A549 (cell line): ENCODE results near the gene HASPIN.

ENCODE experiments used
- CEBPB ChIP-seq, 2 experiments: fragments of >200 bp in 1 of 2; sonication (Bioruptor Twin) in 1 of 2; formaldehyde crosslinking in 1 of 2; IDR thresholded peaks; 2 replicates each; pipeline ENCODE4 v1.6.1; 2012 to 2016
- CHD4 ChIP-seq: fragments of 200-600 bp; sonication (generic); IDR thresholded peaks from 2 replicates; pipeline ENCODE4 v1.6.1; 2016; ENCODE audit warnings: antibody characterized with exemption, mild to moderate bottlenecking, borderline replicate concordance
- CTCF ChIP-seq: fragments of >200 bp; sonication (Bioruptor Twin); formaldehyde crosslinking; IDR thresholded peaks from 3 replicates; pipeline ENCODE4 v1.5.1; 2016
- JUN ChIP-seq, 2 experiments: fragments of >200 bp; sonication (Bioruptor Twin); formaldehyde crosslinking; IDR thresholded peaks; 2 replicates in 1 of 2; 3 replicates in 1 of 2; pipeline ENCODE4 v1.6.1; 2016 to 2017
- MAFK ChIP-seq: fragments of 450-650 bp; IDR thresholded peaks from 2 replicates; pipeline ENCODE4 v1.6.1; 2014; ENCODE audit not compliant: partially characterized antibody
- MAX ChIP-seq: IDR thresholded peaks from 2 replicates; pipeline ENCODE4 v1.6.1; 2012
- PBX3 ChIP-seq: IDR thresholded peaks from 2 replicates; pipeline ENCODE4 v1.6.1; 2012
- PHF8 ChIP-seq: fragments of 200-600 bp; sonication (generic); IDR thresholded peaks from 2 replicates; pipeline ENCODE4 v1.6.1; 2016; ENCODE audit warnings: low read depth, mild to moderate bottlenecking, antibody characterized with exemption, moderate library complexity, borderline replicate concordance
- POLR2A ChIP-seq: IDR thresholded peaks from 2 replicates; pipeline ENCODE4 v1.6.1; 2012; ENCODE audit warnings: mild to moderate bottlenecking, low read length
- POLR2AphosphoS2 ChIP-seq: conservative IDR thresholded peaks from 2 replicates; pipeline ENCODE4 v1.6.1; 2012; ENCODE audit warnings: low read length, improper control_type of control experiment, inconsistent platforms
- RAD21 ChIP-seq, 2 experiments: fragments of >200 bp in 1 of 2; sonication (Bioruptor Twin) in 1 of 2; formaldehyde crosslinking in 1 of 2; IDR thresholded peaks in 1 of 2; conservative IDR thresholded peaks in 1 of 2; 2 replicates in 1 of 2; 3 replicates in 1 of 2; pipeline ENCODE4 v1.6.1; 2012 to 2018; ENCODE audit warnings: inconsistent platforms in 1 of 2
- SMC3 ChIP-seq: fragments of >200 bp; sonication (Bioruptor Twin); formaldehyde crosslinking; IDR thresholded peaks from 3 replicates; pipeline ENCODE4 v1.6.1; 2018; ENCODE audit warnings: inconsistent platforms
- TP53 ChIP-seq: fragments of 250-450 bp; sonication (Bioruptor Pico); IDR thresholded peaks from 2 replicates; pipeline ENCODE4 v1.5.0; 2021; ENCODE audit warnings: mild to moderate bottlenecking, moderate library complexity

- no peak for TF ChIP-seq CEBPB (IDR thresholded peaks at IDR 0.05)
- TF ChIP-seq PBX3: no peak
- no peak for TF ChIP-seq TP53 (CRISPR knock-in tag)
- TF ChIP-seq POLR2A: no peak
- no peak for TF ChIP-seq MAFK
- TF ChIP-seq SMC3: no peak
- no peak for TF ChIP-seq CHD4
- TF ChIP-seq POLR2AphosphoS2: no peak
- TF ChIP-seq JUN (IDR thresholded peaks at IDR 0.05): no peak
- no peak for TF ChIP-seq CTCF
- TF ChIP-seq PHF8: no peak
- TF ChIP-seq MAX: no peak
- TF ChIP-seq RAD21 (conservative IDR thresholded peaks at IDR 0.05 in 1 of 2, IDR thresholded peaks at IDR 0.05 in 1 of 2): no peak
Observed at GRCh38 chr17:3685174-3685573, 38.5 kb upstream of the HASPIN start.
